Measurements from ENCODE around the gene BRICD5.

The BRICD5 gene

GRCh38 chr16:2175454-2175853 lies 35.2 kb downstream of the BRICD5 start:
- TF ChIP-seq CTCF (IDR thresholded peaks at IDR 0.05; ENCODE audit: insufficient read depth, low read depth, low read length, missing control alignments): no peak
- no peak for DNase-seq (ENCODE audit: low read depth)
- no peak overlapping the region for H3K4me3 ChIP-seq (ENCODE audit: low read depth, low read length)

GRCh38 chr16:2174396-2175131 lies 36.1 kb downstream of the BRICD5 start:
- DNase-seq (ENCODE audit: low read depth): no peak
- no peak overlapping the region for H3K4me3 ChIP-seq (ENCODE audit: low read depth, low read length)
- no peak for TF ChIP-seq CTCF (IDR thresholded peaks at IDR 0.05; ENCODE audit: insufficient read depth, low read depth, low read length, missing control alignments)

GRCh38 chr16:2173916-2174315 lies 36.7 kb downstream of the BRICD5 start:
- no peak overlapping the region for H3K4me3 ChIP-seq (ENCODE audit: low read depth, low read length)
- TF ChIP-seq CTCF (IDR thresholded peaks at IDR 0.05; ENCODE audit: insufficient read depth, low read depth, low read length, missing control alignments): no peak
- no peak for DNase-seq (ENCODE audit: low read depth)

DNA sequence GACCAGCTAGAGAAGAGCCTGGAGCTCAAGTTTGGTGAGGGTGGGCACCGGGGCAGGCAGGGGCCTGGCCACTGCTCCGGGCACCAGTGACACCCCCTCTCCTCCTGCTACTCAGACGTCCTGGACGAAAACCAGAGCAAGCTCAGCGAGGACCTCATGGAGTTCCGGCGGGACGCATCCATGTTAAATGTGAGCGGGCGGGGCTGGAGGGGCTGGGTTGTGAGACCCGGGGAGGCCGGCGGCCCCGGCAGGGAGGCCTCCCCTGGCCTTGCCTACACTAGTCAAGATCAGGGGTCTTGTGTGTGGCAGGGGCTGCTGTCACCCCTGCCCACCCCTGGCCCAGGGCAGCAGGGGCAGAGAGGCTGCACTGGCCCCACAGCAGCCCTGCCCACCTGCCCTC lies 37.3 kb downstream of the BRICD5 start:
- TF ChIP-seq CTCF (IDR thresholded peaks at IDR 0.05; ENCODE audit: insufficient read depth, low read depth, low read length, missing control alignments): no peak
- no peak for DNase-seq (ENCODE audit: low read depth)

DNA sequence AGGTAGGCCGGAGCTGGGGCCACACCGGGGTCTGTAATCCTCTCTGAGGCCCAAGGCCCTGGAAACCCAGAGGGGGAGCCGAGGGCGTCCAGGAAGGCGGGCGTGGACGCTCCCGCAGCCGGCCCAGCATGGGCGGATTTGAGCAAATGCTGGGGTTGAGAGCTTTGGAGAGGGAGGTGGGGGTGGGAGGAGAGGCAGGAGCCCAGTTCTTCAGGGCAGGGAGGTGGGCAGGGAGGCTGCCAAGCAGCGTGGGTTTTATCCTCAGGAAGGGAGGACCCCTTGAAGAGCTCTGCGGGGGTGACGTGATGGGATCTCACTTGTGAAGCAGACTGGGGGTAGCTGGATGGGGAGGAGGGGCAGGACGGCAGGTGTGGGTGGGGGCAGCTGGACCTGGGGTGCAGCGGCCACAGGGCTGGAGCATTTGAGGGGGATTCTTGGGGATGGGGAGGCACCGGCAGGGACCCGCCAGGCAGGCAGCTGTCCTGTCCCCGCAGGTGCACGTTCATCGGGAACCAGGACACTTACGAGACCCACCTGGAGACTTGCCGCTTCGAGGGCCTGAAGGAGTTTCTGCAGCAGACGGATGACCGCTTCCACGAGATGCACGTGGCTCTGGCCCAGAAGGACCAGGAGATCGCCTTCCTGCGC lies 37.9 kb downstream of the BRICD5 start:
- TF ChIP-seq CTCF (IDR thresholded peaks at IDR 0.05; ENCODE audit: insufficient read depth, low read depth, low read length, missing control alignments): no peak
- H3K4me3 ChIP-seq (ENCODE audit: low read depth, low read length): no peak overlapping the region
- DNase-seq (ENCODE audit: low read depth): no peak

More for the DNA sequence above, 37.3 kb downstream of the BRICD5 start:
- H3K4me3 ChIP-seq (ENCODE audit: low read depth, low read length): no peak overlapping the region

DNA sequence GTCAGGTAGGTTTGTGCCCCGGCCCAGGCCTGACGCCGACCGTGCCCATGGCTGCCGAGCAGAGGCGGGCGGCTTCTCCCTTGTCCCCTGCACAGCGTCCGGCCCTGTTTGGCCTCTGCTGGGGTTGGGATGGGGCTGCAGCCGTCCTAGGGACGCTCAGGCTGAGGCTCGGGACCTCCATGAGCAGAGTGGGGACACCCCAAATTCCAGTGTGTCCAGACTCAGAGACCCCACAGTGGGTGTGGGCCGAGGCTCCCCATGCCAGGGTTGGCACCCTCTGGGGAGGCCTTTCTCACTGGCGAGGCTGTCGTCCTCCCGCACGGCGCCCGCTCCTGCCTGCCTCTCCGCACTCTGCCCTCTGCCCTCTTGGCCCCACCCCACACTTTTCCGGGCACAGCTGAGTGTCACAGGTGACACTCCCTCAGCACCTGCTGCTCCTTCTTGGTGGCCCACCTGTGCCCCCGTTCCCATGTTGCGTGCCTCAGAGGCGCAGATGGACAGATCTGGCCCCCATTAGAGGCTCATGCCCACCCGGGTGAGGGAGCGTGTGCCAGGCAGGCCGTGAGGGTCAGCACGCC lies 39.0 kb downstream of the BRICD5 start:
- DNase-seq (ENCODE audit: low read depth): no peak
- no peak for TF ChIP-seq CTCF (IDR thresholded peaks at IDR 0.05; ENCODE audit: insufficient read depth, low read depth, low read length, missing control alignments)
- no peak overlapping the region for H3K4me3 ChIP-seq (ENCODE audit: low read depth, low read length)
